Keratinocyte (primary cell): ENCODE data around the gene CHAF1A.

Source experiments
- CTCF ChIP-seq, 3 experiments: IDR thresholded peaks in 1 of 3; conservative IDR thresholded peaks in 1 of 3; optimal IDR thresholded peaks in 1 of 3; 2 replicates in 2 of 3; 3 replicates in 1 of 3; pipeline versions ENCODE3 to v1.5.1; 2011; ENCODE audit warnings: low read length in 3 of 3, mild to moderate bottlenecking in 3 of 3, moderate library complexity in 2 of 3, control low read depth in 1 of 3, inconsistent platforms in 1 of 3; ENCODE audit not compliant: insufficient read depth in 2 of 3; ENCODE audit errors: extremely low read depth in 1 of 3
- EZH2 ChIP-seq: IDR thresholded peaks from one replicate; pipeline ENCODE4 v1.6.1; 2012; ENCODE audit warnings: inconsistent platforms, mild to moderate bottlenecking, low read length, moderate library complexity

GRCh38 chr19:4452230-4452990 is 50.0 kb downstream of the CHAF1A start:
- TF ChIP-seq CTCF (optimal IDR thresholded peaks at IDR 0.05 in 1 of 3, IDR thresholded peaks at IDR 0.05 in 1 of 3, conservative IDR thresholded peaks at IDR 0.05 in 1 of 3; ENCODE audit: extremely low read depth in 1 of 3, insufficient read depth in 2 of 3, low read length in 3 of 3) = no peak
- no peak for TF ChIP-seq EZH2
